Hematopoietic multipotent progenitor cell treated with erythropoietin and hydrocortisone succinate and interleukin-3 and kit ligand, for 15 days (in vitro differentiated cells): ENCODE measurements around the gene ALDH1B1.
A peak's percentile ranks its signal among the peaks of the same experiment; 100 is the strongest.

Source experiments
- DNase-seq: peaks from one replicate; pipeline ENCODE4 v3.0.0-alpha.2; 2015; ENCODE audit warnings: low spot score

Gene ALDH1B1

DNA sequence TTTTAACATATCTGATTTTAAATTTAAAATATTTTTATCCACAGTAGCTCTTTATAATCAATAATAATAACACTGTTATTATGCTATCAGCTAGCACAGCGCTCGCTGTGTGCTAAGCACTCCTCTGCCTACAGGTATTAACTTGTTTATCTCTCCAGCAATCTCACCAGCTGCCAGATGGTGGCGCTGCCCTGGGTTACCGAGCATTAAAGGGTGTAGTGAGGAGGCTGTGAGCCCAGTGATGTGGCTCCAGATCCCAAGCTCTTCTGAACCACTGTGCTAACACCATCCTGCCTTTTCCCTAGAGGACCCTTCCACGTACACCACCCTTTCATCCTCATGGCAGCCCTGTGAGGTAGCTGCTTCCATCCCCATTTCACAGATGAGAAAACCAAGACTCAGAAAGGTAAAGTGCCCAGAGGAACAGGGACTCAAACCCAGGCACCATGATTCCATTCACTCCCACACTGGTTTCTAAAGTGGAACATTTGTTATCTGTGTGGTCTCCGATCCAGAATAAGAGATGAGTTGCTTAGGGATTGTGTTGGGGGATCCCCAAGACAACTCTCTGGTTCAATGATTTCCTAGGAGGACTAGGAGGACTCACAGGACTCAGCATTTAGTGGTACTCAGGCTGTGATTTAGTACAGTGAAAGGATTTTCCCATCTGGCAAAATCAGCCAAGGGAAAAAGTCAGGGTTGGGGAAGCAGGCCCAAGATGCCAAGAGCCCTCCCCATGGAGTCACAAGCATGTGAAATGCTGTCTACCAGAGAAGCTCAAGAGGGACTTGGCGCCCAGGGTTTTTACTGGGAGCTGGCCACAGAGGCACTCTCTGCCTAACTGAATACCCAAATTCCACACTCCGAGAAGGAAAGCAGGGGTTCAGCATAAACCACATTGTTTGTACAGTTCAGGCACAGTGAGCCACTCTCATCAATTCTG lies 24.8 kb downstream of the ALDH1B1 start:
- DNase-seq, result peak; percentile 22

GRCh38 chr9:38418366-38418765 lies 25.9 kb downstream of the ALDH1B1 start:
- no peak for DNase-seq

- DNase-seq, result no peak
Observed at GRCh38 chr9:38419181-38419580, 26.7 kb downstream of the ALDH1B1 start.

DNA sequence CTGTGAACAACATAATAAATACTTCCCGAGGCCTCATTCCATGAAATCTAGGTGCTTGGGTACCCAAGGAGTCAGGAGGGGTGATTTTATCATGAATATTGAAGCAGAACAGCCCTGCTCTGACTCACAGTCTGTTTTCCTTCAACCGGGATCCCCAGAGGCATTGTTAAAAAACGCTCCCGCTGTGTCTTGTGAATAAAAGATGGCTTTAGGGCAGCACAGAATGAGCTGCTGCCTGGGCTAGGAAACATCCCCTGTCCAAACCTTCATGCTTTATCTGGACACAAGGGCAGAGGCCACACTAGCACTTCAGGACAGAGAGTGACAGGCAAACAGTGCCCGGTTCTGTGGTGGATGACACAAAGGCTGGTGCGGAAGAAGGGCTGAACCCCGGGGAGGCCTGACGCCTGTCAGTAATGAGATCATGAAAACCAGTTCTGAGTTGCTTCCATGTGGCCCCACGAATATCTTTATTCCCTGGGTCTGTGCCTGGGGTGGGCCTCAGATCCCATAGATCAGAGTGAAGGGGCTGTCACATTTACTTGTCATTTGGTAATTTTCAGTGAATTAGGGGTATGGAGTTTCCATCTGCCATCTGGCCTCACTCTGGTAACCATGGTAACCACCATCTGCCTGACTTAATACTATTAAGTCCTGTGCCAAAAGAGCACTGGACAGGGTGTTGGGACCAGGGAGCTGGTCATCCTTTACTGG lies 29.2 kb downstream of the ALDH1B1 start:
- no peak for DNase-seq

DNA sequence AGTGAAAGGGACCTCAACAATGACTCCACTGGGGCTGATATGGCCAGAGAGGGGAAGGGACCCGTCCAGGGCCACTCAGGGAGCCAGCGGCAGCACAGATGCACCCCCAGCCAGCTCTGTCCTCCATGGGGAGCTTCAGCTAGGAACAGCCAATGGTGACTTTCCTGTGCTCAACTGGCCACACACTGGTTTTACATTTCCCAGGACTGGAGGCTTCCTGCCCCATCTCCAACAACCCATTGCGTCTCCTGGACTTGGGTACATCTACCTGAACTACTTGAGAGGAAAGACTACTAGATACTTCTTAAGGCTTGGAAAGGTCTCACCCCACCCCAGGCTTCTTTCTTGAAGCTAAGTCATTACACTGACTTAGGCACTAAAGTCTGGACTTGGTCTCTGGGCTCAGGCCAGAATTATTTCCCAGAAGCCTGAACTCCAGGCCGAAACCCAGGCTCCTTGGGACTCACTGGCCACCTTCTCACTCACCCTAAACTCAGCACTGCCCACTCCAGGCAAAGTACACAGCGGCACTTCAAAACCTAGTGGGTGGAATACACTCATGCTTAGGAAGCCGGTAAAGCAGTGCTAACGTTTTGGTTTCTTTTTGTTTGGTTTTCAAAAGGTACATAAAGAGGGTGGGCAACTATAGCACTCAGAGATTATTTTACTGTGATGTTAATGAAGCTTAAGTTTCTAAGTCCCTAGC lies 30.2 kb downstream of the ALDH1B1 start:
- no peak for DNase-seq

- DNase-seq, result no peak
Observed at GRCh38 chr9:38423273-38423972, 30.9 kb downstream of the ALDH1B1 start.

DNA sequence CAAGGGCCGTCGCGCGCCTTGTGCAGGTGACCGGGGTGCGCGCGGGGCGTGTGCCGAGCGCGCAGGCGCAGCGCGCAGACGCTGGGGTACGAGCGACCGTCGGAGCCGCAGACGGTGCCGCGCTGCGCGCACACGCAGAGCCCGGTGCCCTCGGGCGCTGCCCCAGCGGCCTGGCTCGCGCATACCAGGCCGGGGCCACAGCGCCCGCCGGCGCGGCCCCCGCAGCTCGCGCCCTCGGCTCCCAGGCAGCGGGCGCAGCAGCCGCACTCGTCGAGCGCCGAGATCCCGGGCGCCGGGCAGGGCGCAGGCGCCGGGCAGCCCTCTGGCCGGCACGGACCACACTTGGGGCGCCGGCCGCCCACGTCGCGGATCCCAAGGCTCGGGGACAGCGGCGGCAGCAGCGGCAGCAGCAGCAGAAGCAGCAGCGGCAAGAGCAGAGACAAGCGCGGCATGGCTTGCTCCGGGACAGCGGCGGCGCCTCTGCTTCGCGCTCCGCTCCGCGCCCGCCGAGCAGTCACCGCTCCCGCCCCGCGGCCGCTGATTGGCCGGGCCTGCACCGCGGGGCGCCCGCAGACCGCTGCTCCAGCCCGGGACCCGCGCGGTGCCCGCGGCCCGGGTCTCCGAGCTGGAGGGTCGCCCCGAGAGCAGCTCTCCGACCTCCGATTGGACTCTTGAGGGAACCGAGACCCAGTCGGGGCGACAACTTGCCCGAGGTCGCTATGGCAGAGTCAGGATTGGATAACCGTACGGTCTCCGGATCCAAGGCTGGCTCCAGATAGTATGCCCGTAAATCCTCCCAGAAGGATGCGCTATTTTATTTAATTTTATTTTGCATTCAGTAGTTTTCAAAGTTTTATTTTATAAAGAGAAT lies 31.7 kb downstream of the ALDH1B1 start, which contains the start of gene IGFBPL1:
Gene IGFBPL1 (minus strand): TSS at position 482 of the 871 bp plus-strand sequence. CDS start 30 bp downstream, at position 452.
- no peak for DNase-seq

- DNase-seq, result no peak
Observed at GRCh38 chr9:38424918-38425317, 32.4 kb downstream of the ALDH1B1 start.

DNA sequence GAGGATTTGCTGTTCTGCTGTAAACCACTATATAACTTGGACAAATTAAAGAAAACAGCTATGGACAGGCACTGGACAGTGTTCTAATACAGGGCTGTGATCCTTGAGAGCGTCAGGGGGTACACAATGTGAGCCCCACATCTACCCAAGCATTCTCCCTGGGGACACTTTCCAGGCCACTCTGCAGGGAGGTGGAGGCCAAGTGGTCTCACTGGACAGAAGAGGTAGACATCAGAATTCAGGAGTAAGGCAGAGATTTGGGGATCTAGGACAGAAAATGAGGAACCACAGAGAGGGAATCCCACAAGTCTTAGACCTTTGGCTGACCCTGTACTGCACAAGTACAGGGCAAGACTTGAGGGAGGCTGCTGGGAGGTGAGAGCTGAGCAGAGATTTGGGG lies 35.6 kb downstream of the ALDH1B1 start:
- no peak for DNase-seq

- no peak for DNase-seq
Observed at GRCh38 chr9:38431116-38431515, 38.6 kb downstream of the ALDH1B1 start.

DNA sequence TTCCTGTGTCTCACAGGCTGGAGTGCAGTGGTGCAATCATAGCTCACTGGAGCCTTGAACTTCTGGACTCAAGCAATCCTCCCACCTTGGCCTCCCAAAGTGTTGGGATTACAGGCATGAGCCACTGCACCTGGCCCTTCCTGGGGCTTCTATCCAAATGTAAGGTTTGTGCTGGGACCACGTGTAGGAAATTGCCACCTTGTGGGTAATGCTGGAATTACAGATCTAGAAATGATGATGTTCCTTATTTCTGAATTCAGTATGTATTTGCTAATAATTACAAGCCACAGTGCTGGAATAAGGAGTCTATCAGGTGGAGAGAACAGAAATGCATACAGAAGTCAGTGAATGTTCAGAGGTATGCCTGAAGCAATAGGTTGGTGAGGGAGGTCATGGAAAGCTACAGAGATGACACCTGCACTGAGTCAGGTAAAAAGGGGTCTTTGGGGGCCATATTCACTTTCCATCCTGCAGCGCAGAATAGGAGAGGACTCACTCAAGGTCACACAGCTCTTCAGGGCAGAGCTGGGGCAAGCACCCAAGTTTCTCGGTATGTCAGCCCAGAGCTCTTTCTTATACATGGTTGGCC lies 40.5 kb downstream of the ALDH1B1 start:
- DNase-seq, result peak; percentile 23

GRCh38 chr9:38434365-38434764 lies 41.9 kb downstream of the ALDH1B1 start:
- DNase-seq, result no peak

GRCh38 chr9:38434853-38435252 lies 42.4 kb downstream of the ALDH1B1 start:
- DNase-seq, result no peak

- no peak for DNase-seq
Observed at GRCh38 chr9:38435521-38435920, 43.0 kb downstream of the ALDH1B1 start.

- DNase-seq, result no peak
Observed at GRCh38 chr9:38436708-38437107, 44.2 kb downstream of the ALDH1B1 start.

DNA sequence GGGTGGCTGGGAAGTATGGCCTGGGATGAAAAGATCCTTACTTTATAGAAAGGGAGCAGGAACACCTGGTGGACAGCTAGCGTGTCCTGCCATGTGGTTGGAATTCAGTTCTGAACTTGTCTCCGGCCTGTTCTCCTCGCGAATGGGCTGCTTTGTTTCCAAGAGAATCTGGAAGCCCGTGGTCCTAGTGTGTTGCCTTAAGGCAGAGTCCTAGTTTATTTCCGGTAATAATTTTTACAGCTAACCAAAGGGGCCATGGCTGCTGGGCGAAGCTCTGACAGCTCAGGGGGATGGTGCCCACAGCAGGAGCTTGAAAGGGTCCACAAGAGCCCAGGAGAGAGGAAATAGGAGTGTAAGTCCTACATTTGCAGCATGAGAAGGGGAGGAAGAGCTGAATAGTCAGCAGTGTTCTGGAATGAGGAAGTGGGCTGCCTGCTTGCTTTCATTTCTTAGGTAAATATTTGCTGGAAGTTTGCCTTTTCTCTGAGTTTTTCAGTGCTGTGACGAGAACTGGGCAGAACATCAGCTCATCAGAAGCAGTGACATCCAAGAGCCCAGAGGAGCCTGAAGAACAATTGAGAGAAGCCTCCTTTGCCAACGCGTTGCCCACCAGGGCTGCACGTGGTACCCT lies 44.8 kb downstream of the ALDH1B1 start:
- DNase-seq, result no peak

GRCh38 chr9:38439291-38439915 lies 46.9 kb downstream of the ALDH1B1 start:
- no peak for DNase-seq

DNA sequence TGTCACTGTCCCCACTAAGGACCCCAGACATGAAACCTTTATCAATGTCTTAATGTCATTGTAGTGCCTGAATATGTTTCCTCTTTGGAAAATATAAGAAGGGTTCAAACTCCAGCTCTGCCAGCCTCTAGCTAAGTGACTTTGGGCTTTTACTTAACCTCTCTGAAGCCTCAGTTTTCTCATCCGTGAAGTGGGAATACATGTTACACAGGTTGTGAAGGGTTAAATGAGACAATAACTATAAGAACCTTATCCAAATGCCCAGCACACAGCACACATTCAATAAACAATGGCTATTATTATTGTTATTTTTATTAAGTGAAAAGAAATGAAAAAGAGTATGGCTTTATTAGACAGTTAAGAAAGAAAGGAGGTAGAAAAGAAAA lies 47.4 kb downstream of the ALDH1B1 start:
- no peak for DNase-seq

- no peak for DNase-seq
Observed at GRCh38 chr9:38440516-38440915, 48.0 kb downstream of the ALDH1B1 start.
